Ovary (tissue), 9 donors: Measurements from ENCODE around the gene GSK3A. TPM values are rescaled to one million over a fixed set of nuclear protein-coding genes. Genes with fewer than 3 reads are reported as not detected.

Experiments
- DNase-seq, 5 donors: peaks; one replicate each; pipeline ENCODE4 v3.0.0-alpha.2; 2019 to 2020
- H3K27ac ChIP-seq, 2 donors: fragments of 200-600 bp; one replicate each; pipeline versions ENCODE4 v1.5.1 to v1.8.0; 2019 to 2022
- H3K27me3 ChIP-seq: fragments of 200-600 bp; one replicate; pipeline ENCODE4 v1.8.0; 2022
- H3K36me3 ChIP-seq: fragments of 200-600 bp; sonication (generic); one replicate; pipeline ENCODE4 v1.5.1; 2019
- H3K4me1 ChIP-seq: one replicate; pipeline ENCODE4 v1.8.1; 2013; ENCODE audit warnings: mild to moderate bottlenecking, moderate library complexity; ENCODE audit not compliant: insufficient read depth
- H3K4me3 ChIP-seq: fragments of 200-600 bp; sonication (generic); one replicate; pipeline ENCODE4 v1.5.1; 2017
- H3K9me3 ChIP-seq, 2 donors: fragments of 200-600 bp in 1 of 2; sonication (generic) in 1 of 2; one replicate each; pipeline versions ENCODE4 v1.5.1 to v1.8.1; 2013 to 2019; ENCODE audit warnings: mild to moderate bottlenecking in 1 of 2, moderate library complexity in 1 of 2
- EP300 ChIP-seq: sonication (generic); formaldehyde crosslinking; IDR thresholded peaks from one replicate; pipeline ENCODE4 v1.6.1; 2017; ENCODE audit warnings: antibody characterized with exemption
- POLR2A ChIP-seq: fragments of 450-650 bp; IDR thresholded peaks from one replicate; pipeline ENCODE4 v1.6.1; 2017; ENCODE audit warnings: antibody characterized with exemption, mild to moderate bottlenecking, moderate library complexity
- WGBS, 3 donors: extraction: QIAGEN DNeasy Blood & Tissue Kit in 1 of 3; methylation state at CpG; one replicate each; pipeline versions ENCODE4 v1.1.5 to v1.1.7; 2013 to 2017; 5-methylcytosine and 5-hydroxymethylcytosine counted together
- intact Hi-C, 4 donors: fragments of 100-400 bp; cut with DNase I; formaldehyde crosslinking; loops; one replicate each; pipeline versions ENCODE4 v1.11.0 to v1.15.1; 2022 to 2023
- polyA plus RNA-seq, 2 donors: library from polyadenylated mRNA; stranded (reverse); fragments of 200-250 nt in 1 of 2; fragments of 350-450 nt in 1 of 2; fragmentation: Illumina TruSeq in 1 of 2; extraction: RNeasy Lipid Tissue Mini Kit (QIAGEN cat#74804) in 1 of 2; gene quantifications; one replicate each; pipeline ENCODE4 v1.2.3, GENCODE V29; 2013 to 2014
- total RNA-seq, 7 donors: library from RNA; depleted of rRNA in 2 of 7; stranded (reverse); fragments of >200 nt in 2 of 7; fragmentation: NEBNext Ultra II Directional in 3 of 7; extraction: Animal tissue kit (Norgen Biotek cat#: 25700) in 3 of 7; gene quantifications; one replicate each; pipeline versions ENCODE4 v1.1.0 to v1.2.4, GENCODE V29; 2016 to 2023
- TF ChIP-seq, protein P1 (sequence below), 3 donors: fragments of 450-650 bp in 2 of 3; fragments of 200-600 bp in 1 of 3; IDR thresholded peaks; one replicate each; pipeline versions ENCODE4 v1.5.1 to v1.8.0; 2016 to 2022; ENCODE audit warnings: antibody characterized with exemption in 3 of 3, mild to moderate bottlenecking in 1 of 3
- donor health status: DM: no; HTN: no; CAD: no; lungs with moderate emphysema.
- donor health status: DM: no; HTN: no; CAD: no.
- donor health status: Bipolar disorder and iron deficiency.
- donor health status: DM: yes; HTN: yes; CAD: no.
- donor health status: DM: no; HTN: no; CAD: no.
- donor health status: DM: yes; HTN: yes; CAD: no.

GSK3A gene
- total and polyA plus RNA-seq, 9 donors, result 16.0 to 40.9 (median 34.9) TPM

DNA sequence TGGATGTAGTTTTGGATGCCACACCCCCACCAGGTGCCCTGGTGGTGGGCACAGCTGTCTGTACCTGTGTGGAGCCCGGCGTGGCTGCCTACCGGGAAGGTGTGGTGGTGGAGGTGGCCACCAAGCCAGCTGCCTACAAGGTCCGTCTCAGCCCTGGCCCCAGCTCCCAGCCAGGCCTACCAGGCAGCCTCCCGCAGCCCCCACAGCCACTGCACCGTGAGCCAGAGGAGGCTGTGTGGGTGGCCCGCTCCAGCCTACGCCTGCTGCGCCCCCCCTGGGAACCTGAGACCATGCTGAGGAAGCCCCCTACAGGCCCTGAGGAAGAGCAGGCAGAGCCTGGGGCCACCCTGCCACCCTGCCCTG lies 30.1 kb upstream of the GSK3A start:
- Histone ChIP-seq H3K27ac (no peak overlapping the region), H3K4me3 (no peak overlapping the region), H3K9me3 (no peaks in the 10 kb centered on the region), H3K36me3 (no peaks in the 10 kb centered on the region), H3K4me1 (peaks cover 5% of the 10 kb centered on the region), H3K27me3 (no peaks in the 10 kb centered on the region)
- TF ChIP-seq, protein P1, sequence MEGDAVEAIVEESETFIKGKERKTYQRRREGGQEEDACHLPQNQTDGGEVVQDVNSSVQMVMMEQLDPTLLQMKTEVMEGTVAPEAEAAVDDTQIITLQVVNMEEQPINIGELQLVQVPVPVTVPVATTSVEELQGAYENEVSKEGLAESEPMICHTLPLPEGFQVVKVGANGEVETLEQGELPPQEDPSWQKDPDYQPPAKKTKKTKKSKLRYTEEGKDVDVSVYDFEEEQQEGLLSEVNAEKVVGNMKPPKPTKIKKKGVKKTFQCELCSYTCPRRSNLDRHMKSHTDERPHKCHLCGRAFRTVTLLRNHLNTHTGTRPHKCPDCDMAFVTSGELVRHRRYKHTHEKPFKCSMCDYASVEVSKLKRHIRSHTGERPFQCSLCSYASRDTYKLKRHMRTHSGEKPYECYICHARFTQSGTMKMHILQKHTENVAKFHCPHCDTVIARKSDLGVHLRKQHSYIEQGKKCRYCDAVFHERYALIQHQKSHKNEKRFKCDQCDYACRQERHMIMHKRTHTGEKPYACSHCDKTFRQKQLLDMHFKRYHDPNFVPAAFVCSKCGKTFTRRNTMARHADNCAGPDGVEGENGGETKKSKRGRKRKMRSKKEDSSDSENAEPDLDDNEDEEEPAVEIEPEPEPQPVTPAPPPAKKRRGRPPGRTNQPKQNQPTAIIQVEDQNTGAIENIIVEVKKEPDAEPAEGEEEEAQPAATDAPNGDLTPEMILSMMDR (IDR thresholded peaks at IDR 0.05), result no peak
- TF ChIP-seq POLR2A (no peak), EP300 (no peak)
- DNase-seq, result peak in 1 of 5 donors; percentile 23
- WGBS, 3 donors, result 60 to 70% (median 60%) methylated on average over 7 to 9 of the region's 9 CpGs
- intact Hi-C loops, result no loop called here

DNA sequence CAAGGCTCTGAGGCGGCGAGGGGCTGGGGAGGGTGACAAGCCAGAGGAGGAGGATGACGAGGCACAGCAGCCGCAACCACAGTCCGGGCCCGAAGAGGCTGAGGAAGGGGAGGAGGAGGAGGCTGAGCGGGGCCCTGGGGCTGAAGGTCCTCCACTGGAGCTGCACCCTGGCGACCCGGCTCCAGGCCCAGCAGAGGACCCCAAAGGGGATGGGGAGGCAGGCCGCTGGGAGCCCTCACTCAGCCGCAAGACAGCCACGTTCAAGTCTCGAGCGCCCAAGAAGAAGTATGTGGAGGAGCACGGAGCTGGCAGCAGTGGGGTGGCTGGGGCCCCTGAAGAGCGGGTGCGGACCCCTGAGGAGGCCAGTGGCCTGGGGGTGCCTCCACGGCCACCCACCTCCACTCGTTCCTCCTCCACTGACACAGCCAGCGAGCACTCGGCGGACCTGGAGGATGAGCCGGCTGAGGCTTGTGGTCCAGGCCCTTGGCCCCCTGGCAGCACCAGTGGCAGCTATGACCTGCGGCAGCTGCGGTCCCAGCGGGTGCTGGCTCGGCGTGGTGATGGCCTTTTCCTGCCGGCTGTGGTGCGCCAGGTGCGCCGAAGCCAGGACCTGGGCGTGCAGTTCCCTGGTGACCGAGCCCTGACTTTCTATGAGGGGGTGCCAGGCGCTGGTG lies 29.6 kb upstream of the GSK3A start:
- Histone ChIP-seq H3K4me3 (no peak overlapping the region), H3K9me3 (no peaks in the 10 kb centered on the region), H3K27ac (no peak overlapping the region), H3K27me3 (no peaks in the 10 kb centered on the region), H3K4me1 (peaks cover 6% of the 10 kb centered on the region), H3K36me3 (no peaks in the 10 kb centered on the region)
- intact Hi-C loops, result no loop called here
- peak; percentile 18 to 43 (median 40) for DNase-seq
- WGBS, 3 donors, result 83 to 88% (median 86%) methylated on average over 30 to 35 of the region's 35 CpGs
- TF ChIP-seq, protein P1 (IDR thresholded peaks at IDR 0.05), result no peak
- no peak for TF ChIP-seq POLR2A
- TF ChIP-seq EP300, result no peak

DNA sequence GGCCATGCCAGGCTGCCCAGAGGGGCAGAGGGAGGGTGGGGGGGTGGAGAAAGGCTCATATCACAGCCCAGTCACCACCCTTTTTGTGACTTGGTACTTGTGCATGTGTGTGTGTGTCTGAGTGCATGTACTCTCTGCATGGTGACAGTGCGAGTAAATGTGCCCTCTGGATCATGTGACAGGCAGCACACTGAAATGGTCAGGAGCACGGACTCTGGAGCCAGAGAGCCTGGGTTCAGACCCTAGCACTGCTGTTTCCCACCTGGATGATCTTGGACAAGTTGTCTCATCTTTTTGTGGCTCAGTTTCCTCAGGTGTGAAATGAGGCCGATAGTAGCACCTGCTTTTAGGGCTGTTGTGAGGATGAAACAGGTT lies 28.6 kb upstream of the GSK3A start:
- no peaks in the 10 kb centered on the region for H3K36me3 ChIP-seq
- no peaks in the 10 kb centered on the region for H3K27me3 ChIP-seq
- WGBS, 3 donors, result 69 to 75% (median 71%) methylated on average over 3 of the region's 3 CpGs
- peaks cover 6% of the 10 kb centered on the region for H3K4me1 ChIP-seq
- H3K9me3 ChIP-seq, result no peaks in the 10 kb centered on the region
- intact Hi-C loops, result no loop called here
- no peak for DNase-seq
- peak overlapping the region; percentile 86 for H3K4me3 ChIP-seq
- H3K27ac ChIP-seq, result peak overlapping the region in 1 of 2 donors; percentile 67
- TF ChIP-seq EP300 (no peak), POLR2A (no peak)
- TF ChIP-seq, protein P1 (IDR thresholded peaks at IDR 0.05), result no peak

DNA sequence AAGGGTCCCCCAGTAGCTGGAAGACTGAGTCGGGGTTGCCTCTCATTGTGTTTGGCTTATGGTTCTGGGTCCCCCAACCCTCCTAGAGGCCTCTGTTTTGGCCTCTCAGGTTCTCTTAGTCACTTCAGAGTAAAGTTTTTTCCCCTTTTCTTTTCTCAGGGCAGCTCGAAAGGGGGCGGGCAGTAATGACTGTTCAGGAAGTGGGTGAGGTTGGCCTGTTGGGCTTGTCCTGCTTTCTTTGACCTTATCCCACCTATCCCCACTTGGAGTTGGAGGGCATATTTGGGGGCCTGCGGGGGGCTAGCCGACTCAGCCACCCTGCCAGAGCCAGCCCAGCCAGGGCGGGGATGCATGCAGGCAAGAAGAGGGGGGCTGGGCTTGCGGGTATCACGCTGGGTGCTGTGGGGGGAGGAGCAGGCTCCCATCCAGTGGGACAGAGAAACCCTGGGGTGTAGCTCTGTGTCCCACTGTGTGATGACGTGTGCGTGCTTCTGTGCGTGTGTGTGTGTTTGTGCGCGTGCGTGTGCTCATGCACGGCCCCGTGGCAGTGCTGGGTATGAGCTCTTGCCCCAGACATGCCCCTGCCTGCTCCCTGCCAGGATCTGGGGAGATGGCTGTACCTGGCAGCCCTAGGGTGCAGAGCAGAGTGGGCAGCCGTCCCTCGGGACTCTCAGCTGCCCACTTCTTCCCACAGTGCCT lies 28.1 kb upstream of the GSK3A start:
- Histone ChIP-seq H3K4me1 (peaks cover 6% of the 10 kb centered on the region), H3K27ac (peak overlapping the region; percentile 67 to 68), H3K4me3 (peak overlapping the region; percentile 86), H3K9me3 (no peaks in the 10 kb centered on the region), H3K27me3 (no peaks in the 10 kb centered on the region), H3K36me3 (no peaks in the 10 kb centered on the region)
- 8 to 22% (median 9%) methylated on average over 18 of the region's 18 CpGs for WGBS, 3 donors
- TF ChIP-seq POLR2A, result no peak
- TF ChIP-seq, protein P1 (IDR thresholded peaks at IDR 0.05), result no peak
- no peak for TF ChIP-seq EP300
- intact Hi-C loops, result no loop called here
- DNase-seq, result peak; percentile 51 to 74 (median 65)
